ENCODE measurements around the gene GNL1. TPM values are rescaled to one million over a fixed set of nuclear protein-coding genes. Genes with fewer than 3 reads are reported as not detected.
"Not testable (repeated sequence)": the region's sequence is repeated elsewhere in the genome, so short reads cannot be mapped to it uniquely, and the experiment has no call there.

The GNL1 gene
- total RNA-seq, 1 donor from 2014 or later, result 67.1 TPM

GRCh38 chr6:30508890-30509736 lies 47.2 kb downstream of the GNL1 start:
- DNase-seq (ENCODE audit: extremely low spot score, unreplicated experiment), result no peak
- Mint-ChIP-seq H3K27me3 (peaks cover 28% of the 10 kb centered on the region), H3K36me3 (no peaks in the 10 kb centered on the region), H3K27ac (no peak overlapping the region), H3K4me3 (no peak overlapping the region), H3K4me1 (ENCODE audit: unreplicated experiment) (no peaks in the 10 kb centered on the region), H3K9me3 (no peaks in the 10 kb centered on the region)
- TF ChIP-seq CTCF (conservative IDR thresholded peaks at IDR 0.05), result no peak

GRCh38 chr6:30507849-30508827 lies 48.2 kb downstream of the GNL1 start:
- Mint-ChIP-seq H3K9me3 (no peaks in the 10 kb centered on the region), H3K4me1 (ENCODE audit: unreplicated experiment) (no peaks in the 10 kb centered on the region), H3K27ac (no peak overlapping the region), H3K36me3 (no peaks in the 10 kb centered on the region), H3K4me3 (no peak overlapping the region), H3K27me3 (peaks cover 29% of the 10 kb centered on the region)
- no peak for TF ChIP-seq CTCF (conservative IDR thresholded peaks at IDR 0.05)
- no peak for DNase-seq (ENCODE audit: extremely low spot score, unreplicated experiment)

GRCh38 chr6:30500421-30501355 lies 55.6 kb downstream of the GNL1 start:
- TF ChIP-seq CTCF (conservative IDR thresholded peaks at IDR 0.05), result no peak
- Mint-ChIP-seq H3K36me3 (no peaks in the 10 kb centered on the region), H3K27ac (no peak overlapping the region), H3K4me3 (no peak overlapping the region), H3K4me1 (ENCODE audit: unreplicated experiment) (no peaks in the 10 kb centered on the region), H3K9me3 (no peaks in the 10 kb centered on the region), H3K27me3 (peaks cover 20% of the 10 kb centered on the region)
- DNase-seq (ENCODE audit: extremely low spot score, unreplicated experiment), result no peak

- peaks cover 24% of the 10 kb centered on the region for H3K27me3 Mint-ChIP-seq
- H3K36me3 Mint-ChIP-seq; H3K4me3 Mint-ChIP-seq; H3K4me1 Mint-ChIP-seq (ENCODE audit: unreplicated experiment); H3K27ac Mint-ChIP-seq; DNase-seq (ENCODE audit: extremely low spot score, unreplicated experiment); H3K9me3 Mint-ChIP-seq: not testable (repeated sequence)
Observed at GRCh38 chr6:30498705-30499104, 57.6 kb downstream of the GNL1 start.

- Mint-ChIP-seq H3K9me3 (no peaks in the 10 kb centered on the region), H3K4me3 (no peak overlapping the region), H3K27ac (no peak overlapping the region), H3K36me3 (no peaks in the 10 kb centered on the region), H3K27me3 (peaks cover 21% of the 10 kb centered on the region), H3K4me1 (ENCODE audit: unreplicated experiment) (no peaks in the 10 kb centered on the region)
- DNase-seq (ENCODE audit: extremely low spot score, unreplicated experiment), result no peak
- TF ChIP-seq CTCF (conservative IDR thresholded peaks at IDR 0.05), result no peak
Observed at GRCh38 chr6:30497714-30498113, 58.6 kb downstream of the GNL1 start.

- not testable (repeated sequence) for H3K4me3 Mint-ChIP-seq; H3K36me3 Mint-ChIP-seq; H3K27ac Mint-ChIP-seq; H3K9me3 Mint-ChIP-seq; H3K4me1 Mint-ChIP-seq (ENCODE audit: unreplicated experiment); DNase-seq (ENCODE audit: extremely low spot score, unreplicated experiment)
- H3K27me3 Mint-ChIP-seq, result peaks cover 21% of the 10 kb centered on the region
Observed at GRCh38 chr6:30497261-30497599, 59.1 kb downstream of the GNL1 start.
